HG03025 (cell line): Measurements from ENCODE around the gene C22orf15.

Experiments
- ATAC-seq: cut with Tn5 transposase; IDR thresholded peaks from one replicate; pipeline ENCODE4 v1.9.1; 2021; ENCODE audit warnings: mild to moderate bottlenecking, moderate library complexity; ENCODE audit not compliant: unreplicated experiment, low FRiP score

Gene C22orf15

GRCh38 chr22:23772649-23773473 lies 10.1 kb downstream of the C22orf15 start, which contains the start of gene MMP11:
TSS of gene MMP11 (plus strand) at chr22:23772849. CDS start at chr22:23772871, 22 bp downstream.
- no peak for ATAC-seq

DNA sequence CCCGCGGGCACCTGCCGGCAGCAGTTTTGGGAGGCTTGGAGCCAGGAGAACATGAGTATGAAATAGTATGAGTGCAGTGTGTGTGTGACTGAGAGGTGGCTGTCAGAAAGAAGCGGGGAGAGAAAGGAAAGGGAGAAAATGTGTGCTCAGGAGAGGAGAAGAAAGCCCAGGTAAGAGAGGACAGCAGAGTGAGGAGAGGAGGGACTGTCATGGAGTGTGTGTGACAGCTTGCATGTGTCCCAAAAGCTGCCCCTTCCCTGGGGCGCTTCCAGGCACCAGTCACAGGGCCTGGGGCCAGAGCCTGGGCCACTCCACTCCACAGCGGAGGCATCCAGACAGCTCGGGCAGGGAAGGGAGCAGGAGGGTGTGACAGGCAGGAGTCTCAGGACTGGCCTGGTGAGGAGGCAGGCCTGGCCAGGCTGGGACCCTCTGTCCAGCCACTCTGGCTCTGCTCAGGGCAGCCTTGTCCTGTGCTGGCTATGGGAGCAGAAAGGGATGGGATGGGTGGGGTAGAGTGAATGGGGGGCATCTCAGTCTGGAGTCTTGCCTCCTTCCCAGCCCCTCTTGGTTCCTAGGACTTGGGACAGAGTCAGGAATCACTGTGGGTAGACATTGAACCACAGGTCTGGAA lies 10.8 kb downstream of the C22orf15 start:
- no peak for ATAC-seq

DNA sequence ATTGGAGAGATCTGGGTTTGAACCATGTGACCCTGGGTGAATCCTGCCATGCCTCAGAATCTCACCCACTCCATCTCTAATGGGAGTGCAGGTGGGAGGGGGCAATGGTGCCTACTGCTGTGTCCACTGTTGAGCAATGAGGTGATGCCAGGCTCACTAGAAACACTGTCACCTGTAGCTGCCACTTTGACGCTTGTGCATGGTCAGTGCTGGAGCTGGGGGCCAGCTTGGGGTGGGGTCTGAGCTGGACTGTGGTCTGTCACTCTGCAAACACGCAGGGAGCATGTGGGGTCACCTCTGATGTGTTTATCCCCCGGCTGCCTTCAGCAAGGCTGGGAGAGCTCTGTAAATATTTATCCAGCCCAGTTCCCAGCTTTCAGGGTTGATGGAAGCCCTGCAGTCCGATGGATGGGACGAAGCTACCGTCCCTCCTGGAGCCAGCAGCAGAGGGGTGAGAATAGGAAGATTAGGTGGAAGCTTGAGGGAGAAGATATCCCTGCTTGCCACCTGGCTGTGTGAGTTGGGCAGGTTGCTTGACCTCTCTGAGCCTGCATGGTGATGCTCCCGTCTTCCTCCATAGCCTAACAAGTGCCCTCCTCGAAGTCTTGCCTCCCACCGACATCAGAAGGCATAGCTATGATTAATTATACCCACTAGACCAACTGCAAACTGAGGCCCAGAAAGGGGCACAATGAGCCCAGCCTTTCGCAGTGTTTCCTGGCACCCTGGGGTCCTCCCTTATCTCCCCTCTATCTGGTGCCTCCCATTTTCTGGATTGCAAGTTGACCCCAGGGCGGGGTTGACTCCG lies 11.5 kb downstream of the C22orf15 start:
- no peak for ATAC-seq

DNA sequence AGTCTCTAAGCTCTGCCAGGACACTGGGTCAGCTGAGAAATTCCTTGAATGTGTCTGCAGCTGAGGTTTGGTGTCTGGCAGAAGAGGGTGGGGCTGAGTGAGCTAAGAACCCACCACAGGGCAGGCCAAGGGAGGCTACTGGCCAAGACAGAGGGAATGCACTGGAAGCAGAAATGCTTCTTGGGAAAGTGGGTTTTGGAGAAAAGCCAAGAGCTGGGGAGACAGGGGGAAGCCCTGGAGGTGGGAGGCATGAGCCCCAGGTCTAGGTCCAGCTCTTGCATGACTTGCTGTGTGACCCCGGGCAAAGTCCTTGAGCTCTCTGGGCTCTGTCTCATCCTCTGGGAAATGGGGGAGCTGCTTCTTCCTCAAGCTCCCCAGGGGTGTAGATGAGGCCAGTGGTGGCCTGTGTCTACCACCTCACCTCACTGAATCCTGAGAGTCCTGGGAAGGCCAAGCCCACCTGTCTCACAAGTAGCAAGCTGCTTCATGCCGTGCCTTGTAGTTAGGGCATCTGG lies 12.2 kb downstream of the C22orf15 start:
- ATAC-seq: no peak

DNA sequence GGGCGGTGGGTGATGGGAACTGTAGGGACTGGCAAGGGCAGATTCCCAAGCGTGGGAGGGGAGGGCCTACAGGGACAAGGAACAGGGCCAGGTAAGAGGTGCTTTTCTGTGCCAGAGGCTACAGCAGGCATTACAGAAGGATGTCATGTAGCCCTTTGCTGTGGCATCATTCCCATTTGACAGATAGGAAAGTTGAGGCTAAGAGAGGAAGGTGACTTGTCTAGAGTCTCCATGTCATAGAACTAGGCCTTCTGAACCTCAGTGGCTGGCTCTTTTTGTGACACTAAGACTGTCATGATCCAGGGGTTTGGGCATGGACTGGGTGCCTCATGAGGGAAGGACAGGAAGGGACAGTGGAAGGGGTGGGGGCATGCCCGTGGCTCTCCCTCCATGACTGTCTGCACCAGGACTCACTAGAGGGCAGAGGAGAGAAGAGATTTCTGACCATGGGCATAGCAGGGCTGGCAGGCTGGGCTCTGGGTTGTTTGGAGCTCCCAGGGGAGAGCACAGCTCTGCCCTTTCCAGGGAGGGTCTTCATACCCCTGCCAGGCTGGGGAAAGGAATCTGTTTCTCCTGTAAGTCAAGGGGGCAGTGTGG lies 13.1 kb downstream of the C22orf15 start:
- no peak for ATAC-seq

- ATAC-seq: no peak
These were observed 15.2 kb downstream of the C22orf15 start for GRCh38 chr22:23777776-23778576.

- no peak for ATAC-seq
These were observed 15.7 kb downstream of the C22orf15 start for GRCh38 chr22:23778577-23778900.

DNA sequence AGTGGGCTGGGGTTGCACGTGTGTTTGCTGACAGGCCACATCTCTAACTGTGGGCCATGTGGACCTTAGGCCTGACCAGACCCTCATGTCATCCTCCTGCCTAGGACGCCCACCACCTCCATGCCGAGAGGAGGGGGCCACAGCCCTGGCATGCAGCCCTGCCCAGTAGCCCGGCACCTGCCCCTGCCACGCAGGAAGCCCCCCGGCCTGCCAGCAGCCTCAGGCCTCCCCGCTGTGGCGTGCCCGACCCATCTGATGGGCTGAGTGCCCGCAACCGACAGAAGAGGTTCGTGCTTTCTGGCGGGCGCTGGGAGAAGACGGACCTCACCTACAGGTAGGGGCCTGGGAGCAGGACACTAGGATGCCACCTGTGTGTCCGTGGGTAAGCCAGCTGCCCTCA lies 16.3 kb downstream of the C22orf15 start:
- no peak for ATAC-seq

DNA sequence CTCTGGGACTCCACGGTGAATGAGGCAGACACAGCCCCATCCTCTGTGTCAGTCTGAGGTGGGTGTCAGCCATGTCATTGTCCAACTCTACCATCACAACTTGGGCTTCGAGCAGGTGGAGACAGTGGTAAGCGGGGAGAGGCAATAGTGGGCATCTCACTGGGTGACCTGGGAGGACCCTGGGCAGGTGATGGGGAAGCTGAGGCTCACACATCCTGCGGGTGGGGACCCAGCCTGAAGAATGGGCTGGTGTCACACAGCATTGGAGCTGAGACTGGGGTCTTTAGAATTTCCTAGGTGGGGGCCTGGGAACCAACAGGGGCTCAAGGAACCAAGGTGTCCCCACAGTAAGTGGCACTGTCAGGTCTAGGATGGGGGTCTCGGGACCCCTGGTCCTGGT lies 16.9 kb downstream of the C22orf15 start:
- no peak for ATAC-seq

DNA sequence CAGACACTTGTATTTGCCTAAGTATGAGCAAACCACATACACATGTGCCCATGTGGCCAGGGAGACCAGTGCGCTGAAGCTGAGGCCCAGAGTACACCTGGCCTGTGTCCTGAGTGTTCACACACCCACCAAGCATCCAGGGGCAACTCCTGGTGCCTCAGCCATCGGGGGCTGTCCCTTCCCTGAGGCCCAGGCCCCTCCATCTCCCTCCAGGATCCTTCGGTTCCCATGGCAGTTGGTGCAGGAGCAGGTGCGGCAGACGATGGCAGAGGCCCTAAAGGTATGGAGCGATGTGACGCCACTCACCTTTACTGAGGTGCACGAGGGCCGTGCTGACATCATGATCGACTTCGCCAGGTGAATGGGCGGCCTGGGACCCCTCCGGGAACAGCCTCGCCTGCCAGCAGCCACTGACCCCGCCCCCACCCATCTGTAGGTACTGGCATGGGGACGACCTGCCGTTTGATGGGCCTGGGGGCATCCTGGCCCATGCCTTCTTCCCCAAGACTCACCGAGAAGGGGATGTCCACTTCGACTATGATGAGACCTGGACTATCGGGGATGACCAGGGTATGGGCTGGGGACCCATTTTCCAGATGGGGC lies 17.5 kb downstream of the C22orf15 start:
- ATAC-seq: no peak

- ATAC-seq: no peak
These were observed 18.3 kb downstream of the C22orf15 start for GRCh38 chr22:23781065-23781464.

GRCh38 chr22:23781511-23782183 lies 18.9 kb downstream of the C22orf15 start:
- ATAC-seq: no peak

DNA sequence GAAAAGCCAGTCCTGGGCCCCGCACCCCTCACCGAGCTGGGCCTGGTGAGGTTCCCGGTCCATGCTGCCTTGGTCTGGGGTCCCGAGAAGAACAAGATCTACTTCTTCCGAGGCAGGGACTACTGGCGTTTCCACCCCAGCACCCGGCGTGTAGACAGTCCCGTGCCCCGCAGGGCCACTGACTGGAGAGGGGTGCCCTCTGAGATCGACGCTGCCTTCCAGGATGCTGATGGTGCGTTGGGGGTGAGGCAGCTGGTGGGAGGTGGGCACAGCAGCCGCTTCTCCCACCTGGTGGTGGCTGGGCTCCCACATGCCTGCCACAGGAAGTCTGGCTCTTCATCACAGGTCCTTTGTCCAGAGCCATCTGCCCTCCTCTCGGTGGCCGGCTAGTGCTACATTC lies 19.5 kb downstream of the C22orf15 start:
- no peak for ATAC-seq

- no peak for ATAC-seq
These were observed 19.9 kb downstream of the C22orf15 start for GRCh38 chr22:23782703-23783102.

GRCh38 chr22:23783265-23784150 lies 20.7 kb downstream of the C22orf15 start:
- no peak for ATAC-seq

DNA sequence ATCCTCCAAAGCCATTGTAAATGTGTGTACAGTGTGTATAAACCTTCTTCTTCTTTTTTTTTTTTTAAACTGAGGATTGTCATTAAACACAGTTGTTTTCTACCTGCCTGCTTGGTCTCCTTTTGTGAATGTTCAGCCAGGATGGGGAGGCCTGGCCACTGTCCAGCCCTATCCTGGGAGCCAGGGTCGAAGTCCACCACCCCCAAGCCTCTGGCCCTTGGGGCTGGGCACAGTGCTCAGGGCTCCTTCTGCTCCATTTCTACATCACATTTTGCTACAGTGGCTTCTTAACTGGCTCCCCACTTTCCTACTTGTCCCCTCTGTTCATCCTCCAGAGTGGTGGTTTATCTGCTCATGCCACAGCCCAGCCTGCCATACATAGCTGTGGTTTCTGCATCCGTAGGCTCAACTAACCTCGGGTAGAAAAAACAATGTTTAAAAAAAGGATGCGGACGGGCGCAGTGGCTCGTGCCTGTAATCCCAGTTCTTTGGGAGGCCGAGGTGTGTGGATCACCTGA lies 21.5 kb downstream of the C22orf15 start:
- ATAC-seq: no peak

DNA sequence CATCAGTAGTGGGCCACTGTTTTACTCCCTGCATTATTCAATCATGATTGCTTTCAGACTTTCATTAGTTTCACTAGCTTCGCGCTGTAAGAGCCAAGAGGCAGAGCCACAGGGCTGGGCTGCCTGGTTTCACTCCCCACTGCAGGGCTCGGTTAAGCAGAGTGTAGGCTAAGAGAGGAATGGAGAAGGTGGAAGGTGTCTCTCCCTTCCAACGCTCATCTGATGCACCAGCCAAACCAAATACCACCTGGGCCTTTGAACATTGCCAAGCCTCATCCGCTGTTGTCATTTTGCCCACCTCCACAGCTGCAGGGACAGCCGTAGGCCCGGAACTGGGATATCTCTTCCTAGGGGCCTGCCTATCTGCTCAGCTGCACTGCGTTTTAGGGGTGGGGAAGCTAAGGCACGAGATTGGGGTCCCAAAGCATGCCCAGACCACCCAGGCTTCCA lies 23.5 kb downstream of the C22orf15 start:
- no peak for ATAC-seq
